H1 (cell line): ENCODE measurements around the gene SND1. TPM values are rescaled to one million over a fixed set of nuclear protein-coding genes. Genes with fewer than 3 reads are reported as not detected.

Experiments
- CTCF ChIA-PET: fragments of 300-600 bp; sonication (Branson Sonifier 250); formaldehyde crosslinking; loops from one replicate; lab custom pipeline; 2021; ENCODE audit not compliant: partially characterized antibody; lab: Charles Lee
- POLR2A ChIA-PET: fragments of 300-600 bp; sonication (Branson Sonifier 250); formaldehyde crosslinking; loops from one replicate; lab custom pipeline; 2021; ENCODE audit warnings: inconsistent platforms; ENCODE audit not compliant: partially characterized antibody; lab: Charles Lee
- DNase-seq, 2 experiments: peaks; one replicate each; pipeline versions ENCODE4 v3.0.0 to v3.0.0-alpha.2; 2010 to 2022; ENCODE audit warnings: low spot score in 2 of 2, low read depth in 1 of 2, mixed read lengths in 1 of 2
- FAIRE-seq: peaks from 2 replicates; lab custom pipeline; 2011; peaks lifted over from hg19 to GRCh38; lab: Jason Lieb, UNC
- H2AFZ ChIP-seq: 2 replicates; pipeline ENCODE4 v1.8.1; 2012; ENCODE audit warnings: low read length, inconsistent platforms
- H2AK5ac ChIP-seq: 2 replicates; pipeline ENCODE4 v1.6.1; 2013; ENCODE audit warnings: low read depth, low read length
- H2BK120ac ChIP-seq: replicated peaks from 2 replicates; pipeline ENCODE3; 2013; ENCODE audit warnings: low read depth, low read length, inconsistent platforms
- H2BK12ac ChIP-seq: 2 replicates; pipeline ENCODE4 v1.6.1; 2013; ENCODE audit warnings: low read depth, low read length
- H2BK15ac ChIP-seq: 2 replicates; pipeline ENCODE4 v1.6.1; 2013; ENCODE audit warnings: low read length
- H2BK20ac ChIP-seq: 2 replicates; pipeline ENCODE4 v1.6.1; 2013; ENCODE audit warnings: low read length
- H2BK5ac ChIP-seq: 2 replicates; pipeline ENCODE4 v1.6.1; 2013; ENCODE audit warnings: low read depth, low read length
- H3K14ac ChIP-seq: 2 replicates; pipeline ENCODE4 v1.6.1; 2013; ENCODE audit warnings: inconsistent platforms; ENCODE audit not compliant: insufficient read length
- H3K18ac ChIP-seq: 2 replicates; pipeline ENCODE4 v1.6.1; 2013; ENCODE audit warnings: low read length; ENCODE audit errors: extremely low read depth
- H3K23ac ChIP-seq: 2 replicates; pipeline ENCODE4 v1.6.1; 2013; ENCODE audit warnings: inconsistent platforms; ENCODE audit not compliant: insufficient read length
- H3K23me2 ChIP-seq: 2 replicates; pipeline ENCODE4 v1.6.1; 2013; ENCODE audit warnings: low read depth, low read length
- H3K27ac ChIP-seq: 2 replicates; pipeline ENCODE4 v1.6.1; 2011; ENCODE audit warnings: low read depth, low read length, inconsistent platforms
- H3K27me3 ChIP-seq, 4 experiments: replicated peaks in 1 of 4; 1 replicate in 1 of 4; 2 replicates in 3 of 4; pipeline versions ENCODE4 v1.6.1 to v1.8.1; 2011 to 2013; ENCODE audit warnings: low read length in 3 of 4, mild to moderate bottlenecking in 3 of 4, inconsistent platforms in 2 of 4, mixed read lengths in 2 of 4, moderate library complexity in 1 of 4; ENCODE audit not compliant: control insufficient read depth in 3 of 4, insufficient read depth in 3 of 4; ENCODE audit errors: extremely low read depth in 1 of 4
- H3K36me3 ChIP-seq, 4 experiments: 2 replicates each; pipeline versions ENCODE4 v1.6.1 to v1.8.1; 2011 to 2013; ENCODE audit warnings: mild to moderate bottlenecking in 4 of 4, low read length in 3 of 4, moderate library complexity in 2 of 4, control low read depth in 1 of 4, inconsistent platforms in 1 of 4; ENCODE audit not compliant: insufficient read depth in 4 of 4, control insufficient read depth in 2 of 4
- H3K4ac ChIP-seq: replicated peaks from 2 replicates; pipeline ENCODE3; 2013; ENCODE audit warnings: low read length, low read depth, mixed read lengths, inconsistent platforms; ENCODE audit not compliant: insufficient read length
- H3K4me1 ChIP-seq, 4 experiments: replicated peaks in 1 of 4; 1 replicate in 1 of 4; 2 replicates in 3 of 4; pipeline versions ENCODE4 v1.6.1 to v1.8.1; 2011 to 2013; ENCODE audit warnings: low read length in 3 of 4, inconsistent platforms in 2 of 4, mixed read lengths in 1 of 4; ENCODE audit not compliant: insufficient read depth in 4 of 4, control insufficient read depth in 3 of 4
- H3K4me2 ChIP-seq, 2 experiments: 2 replicates each; pipeline versions ENCODE4 v1.6.1 to v1.8.1; 2011 to 2013; ENCODE audit warnings: low read depth in 2 of 2, low read length in 2 of 2, control low read depth in 1 of 2, inconsistent platforms in 1 of 2, mild to moderate bottlenecking in 1 of 2; ENCODE audit not compliant: insufficient read depth in 1 of 2
- H3K4me3 ChIP-seq, 4 experiments: fragments of 200-600, 300-600 bp in 1 of 4; sonication (generic), shearing (Covaris generic), sonication (Bioruptor Twin) in 1 of 4; 2 replicates each; pipeline versions ENCODE4 v1.5.1 to v1.8.1; 2011 to 2016; ENCODE audit warnings: low read length in 4 of 4, low read depth in 3 of 4, control low read depth in 2 of 4, inconsistent platforms in 2 of 4, mild to moderate bottlenecking in 2 of 4, mixed read lengths in 1 of 4, moderate library complexity in 1 of 4; ENCODE audit not compliant: insufficient read depth in 2 of 4; ENCODE audit errors: extremely low read depth in 1 of 4
- H3K56ac ChIP-seq: replicated peaks from 2 replicates; pipeline ENCODE3; 2013; ENCODE audit warnings: low read depth, mild to moderate bottlenecking, mixed read lengths, low read length, inconsistent platforms; ENCODE audit not compliant: insufficient read length
- H3K79me1 ChIP-seq: 2 replicates; pipeline ENCODE4 v1.6.1; 2013; ENCODE audit warnings: low read depth, low read length, control low read depth
- H3K79me2 ChIP-seq, 2 experiments: 2 replicates each; pipeline versions ENCODE4 v1.6.1 to v1.8.1; 2012 to 2013; ENCODE audit warnings: low read length in 2 of 2, mild to moderate bottlenecking in 2 of 2, inconsistent platforms in 1 of 2; ENCODE audit not compliant: insufficient read depth in 2 of 2, control insufficient read depth in 1 of 2
- H3K9ac ChIP-seq, 4 experiments: replicated peaks in 1 of 4; 1 replicate in 1 of 4; 2 replicates in 3 of 4; pipeline versions ENCODE4 v1.6.1 to v1.8.1; 2011 to 2013; ENCODE audit warnings: low read depth in 3 of 4, low read length in 3 of 4, control low read depth in 2 of 4, mild to moderate bottlenecking in 2 of 4, moderate library complexity in 2 of 4, inconsistent platforms in 1 of 4; ENCODE audit errors: extremely low read depth in 1 of 4
- H3K9me3 ChIP-seq, 2 experiments: 2 replicates each; pipeline versions ENCODE4 v1.6.1 to v1.8.1; 2012 to 2013; ENCODE audit warnings: mild to moderate bottlenecking in 2 of 2, moderate library complexity in 2 of 2, control low read depth in 1 of 2, inconsistent platforms in 1 of 2, low read depth in 1 of 2, low read length in 1 of 2, mixed read lengths in 1 of 2; ENCODE audit not compliant: insufficient read depth in 2 of 2
- H4K20me1 ChIP-seq, 2 experiments: replicated peaks in 1 of 2; 2 replicates each; pipeline versions ENCODE3 to v1.8.1; 2011 to 2013; ENCODE audit warnings: inconsistent platforms in 2 of 2, low read length in 2 of 2, mild to moderate bottlenecking in 1 of 2; ENCODE audit not compliant: insufficient read depth in 2 of 2, control insufficient read depth in 1 of 2
- H4K5ac ChIP-seq: 2 replicates; pipeline ENCODE4 v1.6.1; 2013; ENCODE audit warnings: low read length, low read depth, mixed read lengths, inconsistent platforms; ENCODE audit not compliant: insufficient read length
- H4K8ac ChIP-seq: 2 replicates; pipeline ENCODE4 v1.8.0; 2013; ENCODE audit warnings: mild to moderate bottlenecking, moderate library complexity, low read length, inconsistent platforms; ENCODE audit not compliant: insufficient read depth; ENCODE audit errors: extremely low read depth
- H4K91ac ChIP-seq: replicated peaks from 2 replicates; pipeline ENCODE3; 2013; ENCODE audit warnings: low read length, mixed read lengths, inconsistent platforms; ENCODE audit not compliant: insufficient read length
- BACH1 ChIP-seq: IDR thresholded peaks from 2 replicates; pipeline ENCODE4 v1.6.1; 2012; ENCODE audit warnings: low read length, improper control_type of control experiment
- BCL11A ChIP-seq, 2 experiments: IDR thresholded peaks; one replicate each; pipeline ENCODE4 v1.6.1; 2011; ENCODE audit warnings: low read depth in 2 of 2, low read length in 2 of 2, mild to moderate bottlenecking in 2 of 2
- HDAC6 ChIP-seq: IDR thresholded peaks from one replicate; pipeline ENCODE4 v1.7.1; 2012; ENCODE audit warnings: low read depth, mild to moderate bottlenecking, inconsistent platforms, low read length, moderate library complexity
- KDM5A ChIP-seq: fragments of 200-600 bp; IDR thresholded peaks from 2 replicates; pipeline ENCODE4 v1.7.1; 2012; ENCODE audit warnings: mild to moderate bottlenecking, low read length, inconsistent platforms, mixed read lengths
- MAFK ChIP-seq: IDR thresholded peaks from 2 replicates; pipeline ENCODE4 v1.6.1; 2012; ENCODE audit warnings: low read depth, mild to moderate bottlenecking, improper control_type of control experiment, low read length
- NRF1 ChIP-seq: IDR thresholded peaks from 2 replicates; pipeline ENCODE4 v1.6.1; 2011; ENCODE audit warnings: mild to moderate bottlenecking, low read depth, low read length, improper control_type of control experiment
- PHF8 ChIP-seq: fragments of 200-600 bp; sonication (generic); conservative IDR thresholded peaks from 2 replicates; pipeline ENCODE4 v1.7.1; 2012; ENCODE audit warnings: low read depth, mild to moderate bottlenecking, inconsistent platforms, low read length, moderate library complexity
- RBBP5 ChIP-seq: IDR thresholded peaks from 2 replicates; pipeline ENCODE4 v1.7.1; 2012; ENCODE audit warnings: low read depth, mild to moderate bottlenecking, inconsistent platforms, low read length, moderate library complexity, borderline replicate concordance
- TAF1 ChIP-seq: IDR thresholded peaks from 2 replicates; pipeline ENCODE4 v1.6.1; 2011; ENCODE audit warnings: mild to moderate bottlenecking, low read depth, low read length
- TBP ChIP-seq: IDR thresholded peaks from 2 replicates; pipeline ENCODE4 v1.6.1; 2011; ENCODE audit warnings: low read depth, low read length, improper control_type of control experiment
- ZNF274 ChIP-seq: IDR thresholded peaks from 2 replicates; pipeline ENCODE4 v1.7.0; 2012; ENCODE audit warnings: low read length, borderline replicate concordance; ENCODE audit errors: extremely low read depth
- WGBS, 2 experiments: shearing (Covaris generic) in 1 of 2; methylation state at CpG; one replicate each; pipeline versions ENCODE4 v1.1.6 to v1.1.7; 2013 to 2015; ENCODE audit warnings: low lambda C conversion rate in 2 of 2, mixed read lengths in 2 of 2, inconsistent platforms in 1 of 2, low coverage in 1 of 2, missing lambda C conversion rate in 1 of 2; ENCODE audit not compliant: insufficient replicate concordance in 2 of 2, insufficient coverage in 1 of 2, insufficient read length in 1 of 2; ENCODE audit errors: extremely low coverage in 1 of 2, missing lambda C conversion rate in 1 of 2; 5-methylcytosine and 5-hydroxymethylcytosine counted together
- polyA plus RNA-seq, 7 experiments: library from polyadenylated mRNA; depleted of rRNA in 3 of 7; stranded (reverse) in 5 of 7; unstranded in 2 of 7; fragments of >200 nt in 5 of 7; fragments of 200-250 nt in 2 of 7; gene quantifications; 1 replicate in 5 of 7; 2 replicates in 1 of 7; 4 replicates in 1 of 7; pipeline versions ENCODE4 v1.2.1 to v1.2.3, GENCODE V29; 2011 to 2013; ENCODE audit warnings: missing spikeins in 2 of 7, mixed read lengths in 2 of 7
- total RNA-seq: library from RNA; stranded (reverse); fragmentation: NEBNext Ultra II Directional; extraction: Animal tissue kit (Norgen Biotek cat#: 25700); gene quantifications from 2 replicates; pipeline ENCODE4 v1.2.1, GENCODE V29; 2021

SND1 gene
- total and polyA plus RNA-seq, 2 of the 8 experiments (the other 6 are each of a cell fraction or from before 2014, with no cell fraction given) = 122 to 290 TPM

DNA sequence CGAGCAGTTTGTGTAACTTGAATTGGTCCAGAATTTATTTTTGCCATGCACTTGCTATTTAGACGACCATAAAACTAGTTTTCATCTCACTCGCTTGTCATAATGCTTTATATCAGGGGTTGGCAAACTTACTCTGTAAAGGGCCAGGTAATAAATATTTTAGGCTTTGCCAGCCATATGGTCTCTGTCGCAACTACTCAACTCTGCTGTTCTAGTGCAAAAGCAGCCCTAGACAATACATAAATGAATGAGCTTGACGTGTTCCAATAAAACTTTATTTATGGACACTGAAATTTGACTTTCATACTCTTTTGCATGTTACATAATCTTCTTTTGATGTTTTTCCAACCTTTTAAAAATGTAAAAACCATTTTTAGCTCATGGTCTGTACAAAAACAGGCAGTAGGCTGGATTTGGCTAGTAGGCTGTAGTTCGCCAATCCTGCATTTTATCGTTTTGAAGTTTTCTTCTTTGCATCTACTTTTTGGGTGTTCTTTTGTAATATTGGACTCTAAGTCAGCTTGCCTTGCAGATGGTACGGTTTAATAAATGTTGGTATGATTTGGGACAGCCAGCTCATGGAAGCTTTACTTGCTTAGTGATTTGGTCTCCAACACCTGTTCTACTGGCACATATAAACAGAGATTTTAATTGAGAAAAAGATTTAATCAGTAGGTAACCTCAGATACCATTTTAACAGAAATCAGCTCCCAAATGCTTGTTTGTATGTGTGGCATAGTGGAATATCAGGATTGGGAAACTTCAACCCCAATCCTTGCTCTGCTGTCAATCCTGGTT lies 25.6 kb downstream of the SND1 start:
- H3K4me2 ChIP-seq = no peak overlapping the region
- peaks cover 2% of the 10 kb centered on the region; the same call in 1 of the 2 replicates for H3K23me2 ChIP-seq
- no peak overlapping the region for H2BK120ac ChIP-seq
- H4K91ac ChIP-seq = no peak overlapping the region
- peaks cover 0 to 6% (median 2%) of the 10 kb centered on the region in 4 experiments; a peak in 2 of 8 replicates for H3K36me3 ChIP-seq
- no peak overlapping the region for H3K4me3 ChIP-seq
- ChIA-PET CTCF (interaction anchor here (0.9 to 3.2 kb wide), 5 partner anchors 11 to 57 kb away, joined by 3 to 8 read pairs (median 4); no protein-coding TSS in a partner anchor), POLR2A (interaction anchor here (1.0 to 2.6 kb wide), 3 partner anchors 10 to 20 kb away, joined by 3 to 7 read pairs (median 3); no protein-coding TSS in a partner anchor)
- no peak overlapping the region for H2BK5ac ChIP-seq
- H3K9me3 ChIP-seq = no peaks in the 10 kb centered on the region
- no peak overlapping the region for H3K27ac ChIP-seq
- no peak overlapping the region for H4K5ac ChIP-seq
- no peak for DNase-seq
- peaks cover 2% of the 10 kb centered on the region; the same call in 1 of the 2 replicates for H3K79me1 ChIP-seq
- H2BK12ac ChIP-seq = no peak overlapping the region
- peaks cover 0 to 5% of the 10 kb centered on the region in 2 experiments for H4K20me1 ChIP-seq
- no peak overlapping the region for H3K56ac ChIP-seq
- H3K18ac ChIP-seq = no peak overlapping the region
- no peak overlapping the region for H2AFZ ChIP-seq
- 88% methylated on average over 8 of the region's 8 CpGs; no CpG with 5 or more reads in 1 of the 2 experiments for WGBS, 2 experiments
- no peaks in the 10 kb centered on the region for H3K27me3 ChIP-seq
- no peak overlapping the region for H3K4ac ChIP-seq
- no peak overlapping the region for H3K9ac ChIP-seq
- no peak overlapping the region for H4K8ac ChIP-seq
- no peak overlapping the region for H2AK5ac ChIP-seq
- H2BK15ac ChIP-seq = no peak overlapping the region
- H2BK20ac ChIP-seq = no peak overlapping the region
- H3K23ac ChIP-seq = no peak overlapping the region
- H3K4me1 ChIP-seq = peaks cover 1 to 28% (median 17%) of the 10 kb centered on the region in 4 experiments; a peak in 5 of 7 replicates
- no peak overlapping the region for H3K14ac ChIP-seq
- no peak for FAIRE-seq
- H3K79me2 ChIP-seq = peaks cover 3 to 96% of the 10 kb centered on the region in 2 experiments; a peak in 3 of 4 replicates
- TF ChIP-seq BACH1 (no peak), ZNF274 (no peak), NRF1 (no peak), RBBP5 (no peak), HDAC6 (no peak), TAF1 (no peak), PHF8 (no peak), KDM5A (no peak), BCL11A (IDR thresholded peaks at IDR 0.05; ENCODE audit: low read depth in 2 of 2, low read length in 2 of 2) (no peak), TBP (no peak), MAFK (no peak)
